Measurements from ENCODE around the gene RORB. TPM values are rescaled to one million over a fixed set of nuclear protein-coding genes. Genes with fewer than 3 reads are reported as not detected.

RORB gene
- total RNA-seq, 1 donor from 2014 or later: 7.0 TPM

GRCh38 chr9:74672237-74672636, 175.1 kb downstream of the RORB start:
- intact Hi-C loops (cut with micrococcal nuclease): no loop called here
- DNase-seq (no peak), ATAC-seq (no peak)

- DNase-seq: no peak
- intact Hi-C loops (cut with micrococcal nuclease): no loop called here
- no peak for ATAC-seq
Observed at GRCh38 chr9:74674077-74674476, 176.9 kb downstream of the RORB start.

GRCh38 chr9:74681906-74682305, 184.8 kb downstream of the RORB start:
- DNase-seq: no peak
- ATAC-seq: no peak
- intact Hi-C loops (cut with micrococcal nuclease): no loop called here

GRCh38 chr9:74683322-74683721, 186.2 kb downstream of the RORB start:
- intact Hi-C loops (cut with micrococcal nuclease): no loop called here
- DNase-seq (no peak), ATAC-seq (no peak)

- no peak for DNase-seq
- intact Hi-C loops (cut with micrococcal nuclease): no loop called here
- no peak for ATAC-seq
Observed at GRCh38 chr9:74691058-74691457, 193.9 kb downstream of the RORB start.

- intact Hi-C loops (cut with micrococcal nuclease): no loop called here
- ATAC-seq (no peak), DNase-seq (no peak)
Observed at GRCh38 chr9:74696520-74696919, 199.4 kb downstream of the RORB start.

GRCh38 chr9:74697535-74697934, 200.4 kb downstream of the RORB start:
- ATAC-seq (no peak), DNase-seq (no peak)
- intact Hi-C loops (cut with micrococcal nuclease): no loop called here

GRCh38 chr9:74711341-74711740, 214.2 kb downstream of the RORB start:
- intact Hi-C loops (cut with micrococcal nuclease): no loop called here
- ATAC-seq: no peak
- no peak for DNase-seq

- no peak for DNase-seq
- intact Hi-C loops (cut with micrococcal nuclease): no loop called here
- no peak for ATAC-seq
Observed at GRCh38 chr9:74718709-74719108, 221.6 kb downstream of the RORB start.

- DNase-seq: no peak
- ATAC-seq: no peak
- intact Hi-C loops (cut with micrococcal nuclease): no loop called here
Observed at GRCh38 chr9:74719306-74719705, 222.2 kb downstream of the RORB start.

- intact Hi-C loops (cut with micrococcal nuclease): no loop called here
- DNase-seq (no peak), ATAC-seq (no peak)
Observed at GRCh38 chr9:74721696-74722660, 224.8 kb downstream of the RORB start.

GRCh38 chr9:74724317-74724716, 227.2 kb downstream of the RORB start:
- intact Hi-C loops (cut with micrococcal nuclease): no loop called here
- no peak for ATAC-seq

GRCh38 chr9:74726581-74726980, 229.4 kb downstream of the RORB start:
- no peak for ATAC-seq
- intact Hi-C loops (cut with micrococcal nuclease): no loop called here
- DNase-seq: no peak

More at GRCh38 chr9:74724317-74724716, 227.2 kb downstream of the RORB start:
- no peak for DNase-seq

- ATAC-seq (no peak), DNase-seq (no peak)
- intact Hi-C loops (cut with micrococcal nuclease): no loop called here
Observed at GRCh38 chr9:74728176-74728575, 231.0 kb downstream of the RORB start.

GRCh38 chr9:74729136-74729695, 232.1 kb downstream of the RORB start:
- ATAC-seq: no peak
- no peak for DNase-seq
- intact Hi-C loops (cut with micrococcal nuclease): no loop called here

GRCh38 chr9:74735761-74736160, 238.6 kb downstream of the RORB start:
- intact Hi-C loops (cut with micrococcal nuclease): no loop called here
- ATAC-seq: no peak
- DNase-seq: no peak

GRCh38 chr9:74736646-74737045, 239.5 kb downstream of the RORB start:
- ATAC-seq: no peak
- intact Hi-C loops (cut with micrococcal nuclease): no loop called here
- no peak for DNase-seq

GRCh38 chr9:74742191-74742790, 245.2 kb downstream of the RORB start:
- ATAC-seq (no peak), DNase-seq (no peak)
- intact Hi-C loops (cut with micrococcal nuclease): no loop called here
